Neural progenitor cell (in vitro differentiated cells): ENCODE measurements around the gene CACNG8. TPM values are rescaled to one million over a fixed set of nuclear protein-coding genes. Genes with fewer than 3 reads are reported as not detected.
A peak's percentile ranks its signal among the peaks of the same experiment; 100 is the strongest.

ENCODE experiments used
- DNase-seq: peaks from one replicate; pipeline ENCODE4 v3.0.0-alpha.2; 2016; ENCODE audit warnings: low spot score
- H2AFZ ChIP-seq: fragments of 200-600 bp; sonication (generic); replicated peaks from 2 replicates; pipeline ENCODE4 v1.6.1; 2016; ENCODE audit warnings: antibody characterized with exemption
- H3F3A ChIP-seq: fragments of 200-600 bp; sonication (generic); 2 replicates; pipeline ENCODE4 v1.6.1; 2016; ENCODE audit warnings: antibody characterized with exemption, low read depth
- H3K27ac ChIP-seq: fragments of 200-600 bp; sonication (generic); 2 replicates; pipeline ENCODE4 v1.5.1; 2016; ENCODE audit warnings: mild to moderate bottlenecking
- H3K27me3 ChIP-seq: fragments of 200-600 bp; sonication (generic); 2 replicates; pipeline ENCODE4 v1.6.1; 2016; ENCODE audit warnings: mild to moderate bottlenecking, moderate library complexity
- H3K36me3 ChIP-seq: fragments of 200-600 bp; sonication (generic); 2 replicates; pipeline ENCODE4 v1.5.1; 2016
- H3K4me1 ChIP-seq: fragments of 200-600 bp; sonication (generic); 2 replicates; pipeline ENCODE4 v1.6.1; 2016; ENCODE audit warnings: mixed run types
- H3K4me2 ChIP-seq: fragments of 200-600 bp; sonication (generic); 2 replicates; pipeline ENCODE4 v1.6.1; 2016
- H3K4me3 ChIP-seq: fragments of 200-600 bp; sonication (generic); 2 replicates; pipeline ENCODE4 v1.5.1; 2016
- H3K79me2 ChIP-seq: fragments of 200-600 bp; sonication (generic); 2 replicates; pipeline ENCODE4 v1.6.1; 2016; ENCODE audit warnings: low read depth
- H3K9ac ChIP-seq: fragments of 200-600 bp; sonication (generic); 2 replicates; pipeline ENCODE4 v1.6.1; 2016
- H3K9me3 ChIP-seq: fragments of 200-600 bp; sonication (generic); 2 replicates; pipeline ENCODE4 v1.5.1; 2016; ENCODE audit warnings: low read depth
- H4K20me1 ChIP-seq: fragments of 200-600 bp; sonication (generic); 2 replicates; pipeline ENCODE4 v1.6.1; 2016; ENCODE audit warnings: low read depth
- H3K27ac Mint-ChIP-seq: 3 replicates; pipeline ENCODE4 v1.8.0; 2021; ENCODE audit warnings: mixed read lengths
- H3K27me3 Mint-ChIP-seq: 2 replicates; pipeline ENCODE4 v1.8.0; 2022; ENCODE audit warnings: low read depth, mild to moderate bottlenecking, inconsistent platforms, moderate library complexity, mixed read lengths; ENCODE audit not compliant: insufficient read depth
- H3K36me3 Mint-ChIP-seq: 3 replicates; pipeline ENCODE4 v1.8.0; 2021; ENCODE audit warnings: mixed read lengths
- H3K4me1 Mint-ChIP-seq: 3 replicates; pipeline ENCODE4 v1.8.0; 2021; ENCODE audit warnings: mixed read lengths
- H3K4me3 Mint-ChIP-seq: 3 replicates; pipeline ENCODE4 v1.8.0; 2021; ENCODE audit warnings: mild to moderate bottlenecking, moderate library complexity, mixed read lengths
- H3K9me3 Mint-ChIP-seq: 3 replicates; pipeline ENCODE4 v1.8.0; 2020; ENCODE audit warnings: mixed read lengths
- CTCF ChIP-seq: fragments of 200-600 bp; sonication (generic); IDR thresholded peaks from 2 replicates; pipeline ENCODE4 v1.5.1; 2017; ENCODE audit warnings: antibody characterized with exemption, mild to moderate bottlenecking
- EZH2 ChIP-seq: fragments of 200-600 bp; sonication (generic); IDR thresholded peaks from 2 replicates; pipeline ENCODE4 v1.6.1; 2017; ENCODE audit warnings: antibody characterized with exemption, mild to moderate bottlenecking, moderate library complexity
- EZH2phosphoT487 ChIP-seq: fragments of 200-600 bp; sonication (generic); IDR thresholded peaks from 2 replicates; pipeline ENCODE4 v1.6.1; 2017; ENCODE audit warnings: antibody characterized with exemption
- total RNA-seq: library from RNA; depleted of rRNA; stranded (reverse); fragments of >200 nt; gene quantifications from 2 replicates; pipeline ENCODE4 v1.2.3, GENCODE V29; 2015; ENCODE audit warnings: low replicate concordance

CACNG8 gene
- total RNA-seq, 1 donor from 2014 or later = 0.02 TPM

GRCh38 chr19:53991224-53992113 is 28.7 kb downstream of the CACNG8 start, which contains the start of gene CACNG6:
Gene CACNG6 (plus strand): TSS chr19:53991637. CDS start chr19:53992878, 1,241 bp downstream.
- Histone ChIP-seq H3K27me3 (peaks cover 77% of the 10 kb centered on the region), H3K9ac (no peak within 1 kb of the TSS), H3K9me3 (no peaks in the 10 kb centered on the region), H2AFZ (peak within 1 kb of the TSS; percentile 77), H3K4me3 (peak within 1 kb of the TSS; percentile 42), H3F3A (no peaks in the 10 kb centered on the region), H3K4me2 (peak within 1 kb of the TSS; percentile 74), H4K20me1 (no peaks in the 10 kb centered on the region), H3K79me2 (no peaks in the 10 kb centered on the region), H3K4me1 (peaks cover 4% of the 10 kb centered on the region), H3K36me3 (no peaks in the 10 kb centered on the region), H3K27ac (no peak within 1 kb of the TSS)
- peak within 1 kb of the TSS; percentile 80 for H3K4me3 Mint-ChIP-seq
- DNase-seq = peak; percentile 72
- no peak for TF ChIP-seq CTCF
- no peak for TF ChIP-seq EZH2phosphoT487
- peak; percentile 37 for TF ChIP-seq EZH2
- peaks cover 24% of the 10 kb centered on the region for H3K4me1 Mint-ChIP-seq
- H3K36me3 Mint-ChIP-seq = no peaks in the 10 kb centered on the region
- H3K9me3 Mint-ChIP-seq = no peaks in the 10 kb centered on the region
- peaks cover 17% of the 10 kb centered on the region for H3K27me3 Mint-ChIP-seq
- peak within 1 kb of the TSS; percentile 91 for H3K27ac Mint-ChIP-seq

- H4K20me1 ChIP-seq = no peaks in the 10 kb centered on the region
- no peaks in the 10 kb centered on the region for H3F3A ChIP-seq
- Mint-ChIP-seq H3K9me3 (no peaks in the 10 kb centered on the region), H3K4me1 (peaks cover 25% of the 10 kb centered on the region), H3K4me3 (peak overlapping the region; percentile 80), H3K27me3 (peaks cover 17% of the 10 kb centered on the region), H3K36me3 (no peaks in the 10 kb centered on the region), H3K27ac (peak overlapping the region; percentile 91)
- H3K27ac ChIP-seq = no peak overlapping the region
- H3K4me3 ChIP-seq = no peak overlapping the region
- no peak overlapping the region for H3K9ac ChIP-seq
- H3K27me3 ChIP-seq = peaks cover 80% of the 10 kb centered on the region
- no peaks in the 10 kb centered on the region for H3K36me3 ChIP-seq
- no peaks in the 10 kb centered on the region for H3K9me3 ChIP-seq
- H2AFZ ChIP-seq = no peak overlapping the region
- TF ChIP-seq EZH2phosphoT487 (no peak), EZH2 (no peak), CTCF (no peak)
- H3K4me2 ChIP-seq = peak overlapping the region; percentile 74
- no peak for DNase-seq
- no peaks in the 10 kb centered on the region for H3K79me2 ChIP-seq
- H3K4me1 ChIP-seq = peaks cover 4% of the 10 kb centered on the region
Observed at GRCh38 chr19:53992211-53992610, 29.5 kb downstream of the CACNG8 start.

GRCh38 chr19:53992815-53993214 is 30.1 kb downstream of the CACNG8 start:
- no peaks in the 10 kb centered on the region for H3K36me3 ChIP-seq
- no peak overlapping the region for H3K27ac Mint-ChIP-seq
- no peaks in the 10 kb centered on the region for H3K79me2 ChIP-seq
- H3K27me3 ChIP-seq = peaks cover 80% of the 10 kb centered on the region
- H3K4me1 Mint-ChIP-seq = peaks cover 31% of the 10 kb centered on the region
- no peak overlapping the region for H3K27ac ChIP-seq
- H3K9me3 Mint-ChIP-seq = no peaks in the 10 kb centered on the region
- H3K4me3 Mint-ChIP-seq = no peak overlapping the region
- DNase-seq = no peak
- no peaks in the 10 kb centered on the region for H3K9me3 ChIP-seq
- H4K20me1 ChIP-seq = no peaks in the 10 kb centered on the region
- H3K4me1 ChIP-seq = peaks cover 10% of the 10 kb centered on the region
- no peak overlapping the region for H3K4me3 ChIP-seq
- no peak for TF ChIP-seq EZH2
- no peak for TF ChIP-seq EZH2phosphoT487
- no peak for TF ChIP-seq CTCF
- H3K27me3 Mint-ChIP-seq = peaks cover 17% of the 10 kb centered on the region
- no peaks in the 10 kb centered on the region for H3K36me3 Mint-ChIP-seq
- peaks cover 4% of the 10 kb centered on the region for H3F3A ChIP-seq
- no peak overlapping the region for H3K9ac ChIP-seq
- H3K4me2 ChIP-seq = no peak overlapping the region
- no peak overlapping the region for H2AFZ ChIP-seq
